GM10248 (cell line): ENCODE results near the gene KCNN2.

Experiments used
- CTCF ChIA-PET: fragments of 300-600 bp; sonication (Branson Sonifier 250); formaldehyde crosslinking; extraction: SDS; loops from one replicate; lab custom pipeline; 2021; ENCODE audit warnings: antibody characterized with exemption; lab: Yijun Ruan, JAX
- POLR2A ChIA-PET: fragments of 350-650 bp; sonication (Branson Sonifier 250); formaldehyde crosslinking; extraction: SDS; loops from one replicate; lab custom pipeline; 2020; ENCODE audit warnings: antibody characterized with exemption; lab: Yijun Ruan, JAX
- DNase-seq: peaks from one replicate; pipeline ENCODE4 v3.0.0; 2012; ENCODE audit errors: extremely low spot score
- CTCF ChIP-seq: IDR thresholded peaks from 2 replicates; pipeline ENCODE4 v1.5.1; 2012; ENCODE audit warnings: mild to moderate bottlenecking, low read depth; ENCODE audit errors: extremely low read depth, missing control alignments, control extremely low read depth

Gene KCNN2

GRCh38 chr5:114367029-114367428 lies 5.2 kb downstream of the KCNN2 start:
- no peak for DNase-seq

GRCh38 chr5:114369680-114370417 lies 8.0 kb downstream of the KCNN2 start:
- no peak for TF ChIP-seq CTCF
- no peak for DNase-seq
- CTCF ChIA-PET = interaction anchor here (0.7 to 1.1 kb wide), 3 partner anchors 12 to 80 kb away, joined by 3 to 5 read pairs (median 4); no protein-coding TSS in a partner anchor
- POLR2A ChIA-PET = no interaction called here

More at GRCh38 chr5:114367029-114367428, 5.2 kb downstream of the KCNN2 start:
- ChIA-PET POLR2A (no interaction called here), CTCF (interaction anchor here (0.6 to 2.3 kb wide), 8 partner anchors 8 to 702 kb away, joined by 3 to 11 read pairs (median 3); no protein-coding TSS in a partner anchor)
- no peak for TF ChIP-seq CTCF

GRCh38 chr5:114377050-114377844 lies 15.4 kb downstream of the KCNN2 start:
- DNase-seq = no peak
- POLR2A ChIA-PET = no interaction called here
- no peak for TF ChIP-seq CTCF
- CTCF ChIA-PET = interaction anchor here (1.1 to 3.4 kb wide), 2 partner anchors 13 to 73 kb away, joined by 4 to 12 read pairs; no protein-coding TSS in a partner anchor

GRCh38 chr5:114377946-114378345 lies 16.1 kb downstream of the KCNN2 start:
- POLR2A ChIA-PET = no interaction called here
- TF ChIP-seq CTCF = no peak
- CTCF ChIA-PET = interaction anchor here (1.3 to 3.4 kb wide), 3 partner anchors 12 to 72 kb away, joined by 6 to 12 read pairs (median 6); no protein-coding TSS in a partner anchor
- no peak for DNase-seq

- no peak for TF ChIP-seq CTCF
- POLR2A ChIA-PET = no interaction called here
- CTCF ChIA-PET = interaction anchor here (1.1 to 1.2 kb wide), 4 partner anchors 11 to 69 kb away, joined by 3 to 6 read pairs (median 4); no protein-coding TSS in a partner anchor
- no peak for DNase-seq
Measured at GRCh38 chr5:114380721-114381120, 18.9 kb downstream of the KCNN2 start.

GRCh38 chr5:114387433-114387832 lies 25.6 kb downstream of the KCNN2 start:
- TF ChIP-seq CTCF = no peak
- ChIA-PET POLR2A (no interaction called here), CTCF (interaction anchor here (0.7 to 1.7 kb wide), 2 partner anchors 13 to 61 kb away, joined by 3 to 4 read pairs; no protein-coding TSS in a partner anchor)
- no peak for DNase-seq
